ENCODE measurements around the gene CEACAM1. TPM values are rescaled to one million over a fixed set of nuclear protein-coding genes. Genes with fewer than 3 reads are reported as not detected.
"Not testable (repeated sequence)": the region's sequence is repeated elsewhere in the genome, so short reads cannot be mapped to it uniquely, and the experiment has no call there.

Gene CEACAM1
- total RNA-seq, 3 donors from 2014 or later = 0.64 to 33.4 (median 12.3) TPM

DNA sequence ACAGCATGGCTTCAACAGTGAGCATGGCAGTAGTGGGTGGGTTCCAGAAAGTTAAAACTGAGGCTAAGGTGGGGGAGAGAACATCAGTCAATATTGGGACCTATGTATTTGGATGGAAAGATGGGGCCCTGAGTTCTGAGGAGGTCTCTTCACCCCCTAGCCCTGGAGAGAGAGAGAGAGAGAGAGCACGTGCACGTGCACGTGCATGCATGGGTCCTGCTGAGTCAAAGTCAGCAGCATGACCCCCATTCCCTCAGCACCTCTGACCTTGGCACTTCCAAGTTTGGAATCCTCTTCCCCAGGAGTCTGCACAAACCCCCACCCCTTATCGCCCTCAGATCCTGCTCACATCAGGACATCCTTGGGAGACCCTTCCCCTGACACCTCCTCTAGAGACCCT, 32.5 kb upstream of the CEACAM1 start:
- intact Hi-C loops (cut with DNase I; ENCODE audit: low total_unique reads) = no loop called here
- Histone ChIP-seq H3K36me3 (no peaks in the 10 kb centered on the region), H3K9me3 (no peaks in the 10 kb centered on the region), H3K4me3 (no peak overlapping the region), H3K27me3 (no peaks in the 10 kb centered on the region), H3K4me1 (peaks cover 0 to 4% of the 10 kb centered on the region in 2 donors), H3K27ac (no peak overlapping the region)
- TF ChIP-seq, protein P1, sequence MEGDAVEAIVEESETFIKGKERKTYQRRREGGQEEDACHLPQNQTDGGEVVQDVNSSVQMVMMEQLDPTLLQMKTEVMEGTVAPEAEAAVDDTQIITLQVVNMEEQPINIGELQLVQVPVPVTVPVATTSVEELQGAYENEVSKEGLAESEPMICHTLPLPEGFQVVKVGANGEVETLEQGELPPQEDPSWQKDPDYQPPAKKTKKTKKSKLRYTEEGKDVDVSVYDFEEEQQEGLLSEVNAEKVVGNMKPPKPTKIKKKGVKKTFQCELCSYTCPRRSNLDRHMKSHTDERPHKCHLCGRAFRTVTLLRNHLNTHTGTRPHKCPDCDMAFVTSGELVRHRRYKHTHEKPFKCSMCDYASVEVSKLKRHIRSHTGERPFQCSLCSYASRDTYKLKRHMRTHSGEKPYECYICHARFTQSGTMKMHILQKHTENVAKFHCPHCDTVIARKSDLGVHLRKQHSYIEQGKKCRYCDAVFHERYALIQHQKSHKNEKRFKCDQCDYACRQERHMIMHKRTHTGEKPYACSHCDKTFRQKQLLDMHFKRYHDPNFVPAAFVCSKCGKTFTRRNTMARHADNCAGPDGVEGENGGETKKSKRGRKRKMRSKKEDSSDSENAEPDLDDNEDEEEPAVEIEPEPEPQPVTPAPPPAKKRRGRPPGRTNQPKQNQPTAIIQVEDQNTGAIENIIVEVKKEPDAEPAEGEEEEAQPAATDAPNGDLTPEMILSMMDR (IDR thresholded peaks at IDR 0.05) = no peak
- TF ChIP-seq POLR2A (IDR thresholded peaks at IDR 0.05) (no peak), POLR2AphosphoS5 (IDR thresholded peaks at IDR 0.05) (no peak)
- no peak for DNase-seq (ENCODE audit: low spot score in 2 of 2)

- H3K27ac ChIP-seq = no peak overlapping the region
- H3K36me3 ChIP-seq = no peaks in the 10 kb centered on the region
- intact Hi-C loops (cut with DNase I; ENCODE audit: low total_unique reads) = loop anchor here (10.0 kb wide), 1 partner anchor 234 kb away; the partner anchor contains the start of gene MEGF8
- H3K4me3 ChIP-seq = no peak overlapping the region
- no peak for DNase-seq (ENCODE audit: low spot score in 2 of 2)
- no peaks in the 10 kb centered on the region for H3K27me3 ChIP-seq
- TF ChIP-seq POLR2AphosphoS5 (IDR thresholded peaks at IDR 0.05) (no peak), POLR2A (IDR thresholded peaks at IDR 0.05) (no peak)
- no peaks in the 10 kb centered on the region for H3K9me3 ChIP-seq
- H3K4me1 ChIP-seq = peaks cover 0 to 4% of the 10 kb centered on the region in 2 donors
Observed at GRCh38 chr19:42558450-42559150, 30.3 kb upstream of the CEACAM1 start.

- H3K9me3 ChIP-seq; H3K36me3 ChIP-seq; DNase-seq (ENCODE audit: low spot score in 2 of 2); H3K4me1 ChIP-seq; H3K27me3 ChIP-seq; H3K27ac ChIP-seq; H3K4me3 ChIP-seq: not testable (repeated sequence)
- intact Hi-C loops (cut with DNase I; ENCODE audit: low total_unique reads) = loop anchor here (10.0 kb wide), 1 partner anchor 233 kb away; the partner anchor contains the start of gene MEGF8
Observed at GRCh38 chr19:42557386-42557871, 29.1 kb upstream of the CEACAM1 start.

DNA sequence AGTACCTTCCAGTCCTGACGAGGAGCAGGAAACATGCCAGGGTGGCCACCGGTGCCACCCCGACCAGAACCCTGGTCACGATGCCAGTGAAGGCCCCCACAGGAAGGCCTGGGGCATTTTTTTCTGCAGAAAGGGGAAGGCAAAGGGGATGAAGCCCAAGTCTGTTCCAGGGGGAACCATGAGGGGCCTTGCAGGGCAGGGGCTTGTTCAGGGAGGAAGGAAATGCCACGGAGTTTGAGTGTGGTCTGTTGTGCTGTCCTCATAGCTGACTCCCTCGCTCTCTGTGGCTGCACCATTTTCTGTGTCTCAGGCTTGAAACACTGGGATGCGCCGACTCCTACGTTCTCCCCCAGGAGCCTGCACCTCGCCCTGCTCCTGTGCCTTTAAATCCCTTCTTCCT, 27.5 kb upstream of the CEACAM1 start:
- no peaks in the 10 kb centered on the region for H3K9me3 ChIP-seq
- no peak overlapping the region for H3K4me3 ChIP-seq
- H3K36me3 ChIP-seq = no peaks in the 10 kb centered on the region
- peaks cover 0 to 4% of the 10 kb centered on the region in 2 donors for H3K4me1 ChIP-seq
- H3K27ac ChIP-seq = no peak overlapping the region
- no peak for TF ChIP-seq POLR2AphosphoS5 (IDR thresholded peaks at IDR 0.05)
- TF ChIP-seq, protein P1 (IDR thresholded peaks at IDR 0.05) = no peak
- no peak for TF ChIP-seq POLR2A (IDR thresholded peaks at IDR 0.05)
- intact Hi-C loops (cut with DNase I; ENCODE audit: low total_unique reads) = loop anchor here (10.0 kb wide), 1 partner anchor 231 kb away; the partner anchor contains the start of gene MEGF8
- DNase-seq (ENCODE audit: low spot score in 2 of 2) = no peak
- no peaks in the 10 kb centered on the region for H3K27me3 ChIP-seq

GRCh38 chr19:42555317-42555716, 27.0 kb upstream of the CEACAM1 start:
- H3K27me3 ChIP-seq = no peaks in the 10 kb centered on the region
- TF ChIP-seq POLR2AphosphoS5 (IDR thresholded peaks at IDR 0.05) (no peak), POLR2A (IDR thresholded peaks at IDR 0.05) (no peak)
- TF ChIP-seq, protein P1 (IDR thresholded peaks at IDR 0.05) = no peak
- H3K4me3 ChIP-seq = no peak overlapping the region
- no peak for DNase-seq (ENCODE audit: low spot score in 2 of 2)
- intact Hi-C loops (cut with DNase I; ENCODE audit: low total_unique reads) = loop anchor here (10.0 kb wide), 1 partner anchor 231 kb away; the partner anchor contains the start of gene MEGF8
- H3K4me1 ChIP-seq = peaks cover 0 to 4% of the 10 kb centered on the region in 2 donors
- H3K27ac ChIP-seq = no peak overlapping the region
- no peaks in the 10 kb centered on the region for H3K36me3 ChIP-seq
- H3K9me3 ChIP-seq = no peaks in the 10 kb centered on the region

DNA sequence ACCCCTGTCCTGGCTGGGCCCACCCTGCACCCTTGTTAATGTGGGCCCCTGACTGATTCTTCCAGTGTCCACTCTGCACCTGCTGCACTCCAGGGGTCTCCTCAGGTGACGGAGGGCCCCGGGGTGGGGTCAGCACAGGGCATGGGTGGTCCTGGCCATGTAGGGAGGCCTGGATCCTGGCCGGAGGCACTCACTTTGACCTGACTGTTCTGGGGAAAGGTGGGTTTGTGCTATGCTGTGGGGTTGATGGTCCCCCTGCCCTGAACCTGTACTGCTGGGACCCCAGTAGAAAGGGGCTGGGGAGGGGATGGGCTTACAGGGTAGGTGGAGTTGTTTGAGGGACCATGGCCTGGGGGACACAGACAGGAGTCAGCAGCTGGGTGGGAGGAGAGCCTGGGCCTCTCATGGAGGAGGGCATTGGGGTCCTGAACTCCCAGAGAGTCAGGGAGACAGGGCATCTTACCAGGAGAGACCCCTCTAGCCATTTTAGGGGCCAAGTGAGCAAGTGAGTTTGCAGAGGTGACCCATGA, 25.8 kb upstream of the CEACAM1 start:
- DNase-seq (ENCODE audit: low spot score in 2 of 2) = no peak
- TF ChIP-seq POLR2AphosphoS5 (IDR thresholded peaks at IDR 0.05) (no peak), POLR2A (IDR thresholded peaks at IDR 0.05) (no peak)
- TF ChIP-seq, protein P1 (IDR thresholded peaks at IDR 0.05) = no peak
- H3K36me3 ChIP-seq = no peaks in the 10 kb centered on the region
- intact Hi-C loops (cut with DNase I; ENCODE audit: low total_unique reads) = loop anchor here (10.0 kb wide), 1 partner anchor 229 kb away; the partner anchor contains the start of gene MEGF8
- H3K4me1 ChIP-seq = no peaks in the 10 kb centered on the region
- H3K9me3 ChIP-seq = no peaks in the 10 kb centered on the region
- H3K4me3 ChIP-seq = no peak overlapping the region
- H3K27me3 ChIP-seq = no peaks in the 10 kb centered on the region
- no peak overlapping the region for H3K27ac ChIP-seq

Data from breast epithelium (tissue), 4 donors.